SK-N-MC (cell line): ENCODE measurements around the gene BCL3.

Experiments used
- EZH2 ChIP-seq: fragments of 200-600 bp; sonication (generic); IDR thresholded peaks from one replicate; pipeline ENCODE4 v1.6.1; 2017; ENCODE audit warnings: antibody characterized with exemption
- POLR2AphosphoS5 ChIP-seq: IDR thresholded peaks from 2 replicates; pipeline ENCODE4 v1.6.1; 2012; ENCODE audit warnings: mild to moderate bottlenecking, low read depth, low read length, borderline replicate concordance

- no peak for TF ChIP-seq EZH2
- no peak for TF ChIP-seq POLR2AphosphoS5
Observed at GRCh38 chr19:44765033-44765948, 16.8 kb downstream of the BCL3 start.
